K562 (cell line): Measurements from ENCODE around the gene MKLN1. TPM values are rescaled to one million over a fixed set of nuclear protein-coding genes. Genes with fewer than 3 reads are reported as not detected.

Source experiments
- ATF1 ChIP-seq, 2 experiments: fragments of 450-650 bp in 1 of 2; IDR thresholded peaks; 2 replicates each; pipeline ENCODE4 v1.6.1; 2016; ENCODE audit warnings: missing compliant biosample characterization in 1 of 2, missing genetic modification characterization in 1 of 2
- CUX1 ChIP-seq: fragments of 200-800 bp; sonication (Bioruptor generic); IDR thresholded peaks from 2 replicates; pipeline ENCODE4 v1.6.1; 2016; ENCODE audit warnings: missing genetic modification characterization, missing compliant biosample characterization
- PCBP2 ChIP-seq: fragments of 200-400 bp; formaldehyde crosslinking; IDR thresholded peaks from 2 replicates; pipeline ENCODE4 v1.6.1; 2018; ENCODE audit warnings: low read length, low read depth, mild to moderate bottlenecking, moderate library complexity; ENCODE audit not compliant: poor library complexity, severe bottlenecking
- RERE ChIP-seq: sonication (generic); formaldehyde crosslinking; IDR thresholded peaks from 2 replicates; pipeline ENCODE4 v1.8.0; 2023; ENCODE audit warnings: missing genetic modification reagents, mild to moderate bottlenecking, borderline replicate concordance
- polyA plus RNA-seq, 8 experiments: library from polyadenylated mRNA; depleted of rRNA in 4 of 8; stranded (reverse) in 5 of 8; unstranded in 3 of 8; fragments of >200 nt; fragmentation: Nextera tagmentation in 2 of 8; fragmentation: Illumina TruSeq in 1 of 8; extraction: Ambion mirVana in 2 of 8; extraction: Trizol in 1 of 8; gene quantifications; 2 replicates each; pipeline versions ENCODE4 v1.2.1 to v1.2.3, GENCODE V29; 2011 to 2014; ENCODE audit warnings: inconsistent platforms in 1 of 8, missing spikeins in 1 of 8
- total RNA-seq, 7 experiments: library from RNA; depleted of rRNA in 6 of 7; stranded (reverse); fragments of >200 nt in 6 of 7; fragmentation: Illumina TruSeq in 2 of 7; extraction: Trizol in 2 of 7; gene quantifications; 2 replicates each; pipeline versions ENCODE4 v1.2.1 to v1.2.3, GENCODE V29; 2011 to 2021; ENCODE audit warnings: low replicate concordance in 1 of 7

MKLN1 gene
- total and polyA plus RNA-seq, 9 of the 15 experiments (the other 6 are each of a cell fraction or from before 2014, with no cell fraction given) = 18.6 to 80.4 (median 56.0) TPM

- TF ChIP-seq RERE (CRISPR knock-in tag) (no peak), ATF1 (CRISPR knock-in tag; IDR thresholded peaks at IDR 0.05) (no peak), ATF1 (tag; IDR thresholded peaks at IDR 0.05) (no peak), PCBP2 (no peak), CUX1 (CRISPR knock-in tag) (no peak)
Measured at GRCh38 chr7:131525820-131526219, 198.1 kb downstream of the MKLN1 start (continued).
